ENCODE data around the gene GAK. TPM values are rescaled to one million over a fixed set of nuclear protein-coding genes. Genes with fewer than 3 reads are reported as not detected.

GAK gene
- total and polyA plus RNA-seq, 5 donors from 2014 or later: 37.5 to 254 (median 40.0) TPM

- DNase-seq (no peak), ATAC-seq (ENCODE audit: low read depth in 2 of 2) (no peak)
- Mint-ChIP-seq H3K4me3 (peak overlapping the region in 3 of 4 donors; percentile 70 to 82 (median 74)), H3K36me3 (no peaks in the 10 kb centered on the region), H3K4me1 (peaks cover 0 to 15% (median 2%) of the 10 kb centered on the region in 4 donors), H3K27me3 (no peaks in the 10 kb centered on the region), H3K27ac (no peak overlapping the region), H3K9me3 (no peaks in the 10 kb centered on the region)
- peak overlapping the region; percentile 41 for H3K4me3 ChIP-seq (ENCODE audit: low read depth, low read length)
- no peak overlapping the region for H3K27ac ChIP-seq (ENCODE audit: insufficient read depth, low read length, poor library complexity, severe bottlenecking)
- H3K9me3 ChIP-seq (ENCODE audit: control insufficient read depth in 2 of 2, low read length in 2 of 2): no peaks in the 10 kb centered on the region
- H3K27me3 ChIP-seq (ENCODE audit: control insufficient read depth, insufficient read depth, low read length): no peaks in the 10 kb centered on the region
- no peaks in the 10 kb centered on the region for H3K36me3 ChIP-seq (ENCODE audit: control insufficient read depth, insufficient read depth, low read length)
- peaks cover 22% of the 10 kb centered on the region for H3K4me1 ChIP-seq (ENCODE audit: control insufficient read depth, insufficient read depth, low read length, poor library complexity, severe bottlenecking)
These were observed 39.8 kb upstream of the GAK start for GRCh38 chr4:971666-972500.

GRCh38 chr4:970854-971520 lies 38.9 kb upstream of the GAK start:
- no peaks in the 10 kb centered on the region for H3K36me3 Mint-ChIP-seq
- Histone ChIP-seq H3K4me3 (ENCODE audit: low read depth, low read length) (no peak overlapping the region), H3K36me3 (ENCODE audit: control insufficient read depth, insufficient read depth, low read length) (no peaks in the 10 kb centered on the region), H3K9me3 (ENCODE audit: control insufficient read depth in 2 of 2, low read length in 2 of 2) (no peaks in the 10 kb centered on the region), H3K4me1 (ENCODE audit: control insufficient read depth, insufficient read depth, low read length, poor library complexity, severe bottlenecking) (peaks cover 22% of the 10 kb centered on the region), H3K27me3 (ENCODE audit: control insufficient read depth, insufficient read depth, low read length) (no peaks in the 10 kb centered on the region), H3K27ac (ENCODE audit: insufficient read depth, low read length, poor library complexity, severe bottlenecking) (no peak overlapping the region)
- peaks cover 0 to under 1% (median 0%) of the 10 kb centered on the region in 7 donors for H3K9me3 Mint-ChIP-seq
- H3K4me3 Mint-ChIP-seq: peak overlapping the region; percentile 36 to 82 (median 71)
- H3K27ac Mint-ChIP-seq: no peak overlapping the region
- ATAC-seq (ENCODE audit: low read depth in 2 of 2) (no peak), DNase-seq (no peak)
- peaks cover 0 to 15% (median 2%) of the 10 kb centered on the region in 4 donors for H3K4me1 Mint-ChIP-seq
- no peaks in the 10 kb centered on the region for H3K27me3 Mint-ChIP-seq

- H3K27ac Mint-ChIP-seq: no peak overlapping the region
- peak in 1 of 3 donors; percentile 37 for DNase-seq
- H3K4me1 ChIP-seq (ENCODE audit: control insufficient read depth, insufficient read depth, low read length, poor library complexity, severe bottlenecking): peaks cover 22% of the 10 kb centered on the region
- H3K4me1 Mint-ChIP-seq: peaks cover 0 to 15% (median 2%) of the 10 kb centered on the region in 4 donors
- H3K27me3 ChIP-seq (ENCODE audit: control insufficient read depth, insufficient read depth, low read length): no peaks in the 10 kb centered on the region
- no peaks in the 10 kb centered on the region for H3K27me3 Mint-ChIP-seq
- H3K4me3 ChIP-seq (ENCODE audit: low read depth, low read length): no peak overlapping the region
- no peaks in the 10 kb centered on the region for H3K36me3 Mint-ChIP-seq
- no peaks in the 10 kb centered on the region for H3K36me3 ChIP-seq (ENCODE audit: control insufficient read depth, insufficient read depth, low read length)
- H3K9me3 ChIP-seq (ENCODE audit: control insufficient read depth in 2 of 2, low read length in 2 of 2): no peaks in the 10 kb centered on the region
- H3K27ac ChIP-seq (ENCODE audit: insufficient read depth, low read length, poor library complexity, severe bottlenecking): no peak overlapping the region
- H3K9me3 Mint-ChIP-seq: peaks cover 0 to 1% (median 0%) of the 10 kb centered on the region in 7 donors
- no peak for ATAC-seq (ENCODE audit: low read depth in 2 of 2)
- peak overlapping the region in 3 of 4 donors; percentile 29 to 68 (median 54) for H3K4me3 Mint-ChIP-seq
These were observed 38.1 kb upstream of the GAK start for GRCh38 chr4:970046-970745.

- DNase-seq (no peak), ATAC-seq (ENCODE audit: low read depth in 2 of 2) (no peak)
- H3K9me3 Mint-ChIP-seq: peaks cover 0 to 1% (median 0%) of the 10 kb centered on the region in 7 donors
- H3K27me3 Mint-ChIP-seq: no peaks in the 10 kb centered on the region
- H3K9me3 ChIP-seq (ENCODE audit: control insufficient read depth in 2 of 2, low read length in 2 of 2): no peaks in the 10 kb centered on the region
- no peaks in the 10 kb centered on the region for H3K27me3 ChIP-seq (ENCODE audit: control insufficient read depth, insufficient read depth, low read length)
- H3K27ac ChIP-seq (ENCODE audit: insufficient read depth, low read length, poor library complexity, severe bottlenecking): no peak overlapping the region
- H3K4me3 Mint-ChIP-seq: no peak overlapping the region
- no peaks in the 10 kb centered on the region for H3K36me3 ChIP-seq (ENCODE audit: control insufficient read depth, insufficient read depth, low read length)
- H3K4me3 ChIP-seq (ENCODE audit: low read depth, low read length): no peak overlapping the region
- H3K27ac Mint-ChIP-seq: no peak overlapping the region
- peaks cover 0 to 15% (median 2%) of the 10 kb centered on the region in 4 donors for H3K4me1 Mint-ChIP-seq
- no peaks in the 10 kb centered on the region for H3K36me3 Mint-ChIP-seq
- peaks cover 19% of the 10 kb centered on the region for H3K4me1 ChIP-seq (ENCODE audit: control insufficient read depth, insufficient read depth, low read length, poor library complexity, severe bottlenecking)
These were observed 36.7 kb upstream of the GAK start for GRCh38 chr4:968621-969394.

- Histone ChIP-seq H3K9me3 (ENCODE audit: control insufficient read depth in 2 of 2, low read length in 2 of 2) (no peaks in the 10 kb centered on the region), H3K27me3 (ENCODE audit: control insufficient read depth, insufficient read depth, low read length) (no peaks in the 10 kb centered on the region), H3K36me3 (ENCODE audit: control insufficient read depth, insufficient read depth, low read length) (no peaks in the 10 kb centered on the region), H3K27ac (ENCODE audit: insufficient read depth, low read length, poor library complexity, severe bottlenecking) (no peak overlapping the region), H3K4me1 (ENCODE audit: control insufficient read depth, insufficient read depth, low read length, poor library complexity, severe bottlenecking) (peaks cover 16% of the 10 kb centered on the region), H3K4me3 (ENCODE audit: low read depth, low read length) (no peak overlapping the region)
- Mint-ChIP-seq H3K27ac (no peak overlapping the region), H3K4me3 (no peak overlapping the region), H3K4me1 (peaks cover 0 to 15% (median 2%) of the 10 kb centered on the region in 4 donors), H3K9me3 (peaks cover 0 to 1% (median 0%) of the 10 kb centered on the region in 7 donors), H3K27me3 (no peaks in the 10 kb centered on the region), H3K36me3 (no peaks in the 10 kb centered on the region)
- ATAC-seq (ENCODE audit: low read depth in 2 of 2): no peak
- DNase-seq: no peak
These were observed 36.1 kb upstream of the GAK start for GRCh38 chr4:968221-968620.

- peaks cover 11% of the 10 kb centered on the region for H3K4me1 ChIP-seq (ENCODE audit: control insufficient read depth, insufficient read depth, low read length, poor library complexity, severe bottlenecking)
- H3K36me3 ChIP-seq (ENCODE audit: control insufficient read depth, insufficient read depth, low read length): no peaks in the 10 kb centered on the region
- DNase-seq (no peak), ATAC-seq (ENCODE audit: low read depth in 2 of 2) (no peak)
- H3K27me3 ChIP-seq (ENCODE audit: control insufficient read depth, insufficient read depth, low read length): no peaks in the 10 kb centered on the region
- Mint-ChIP-seq H3K4me3 (no peak overlapping the region), H3K27ac (no peak overlapping the region), H3K4me1 (peaks cover 0 to 15% (median 2%) of the 10 kb centered on the region in 4 donors), H3K27me3 (no peaks in the 10 kb centered on the region), H3K9me3 (peaks cover 0 to 1% (median 0%) of the 10 kb centered on the region in 7 donors), H3K36me3 (no peaks in the 10 kb centered on the region)
- no peak overlapping the region for H3K4me3 ChIP-seq (ENCODE audit: low read depth, low read length)
- no peaks in the 10 kb centered on the region for H3K9me3 ChIP-seq (ENCODE audit: control insufficient read depth in 2 of 2, low read length in 2 of 2)
- no peak overlapping the region for H3K27ac ChIP-seq (ENCODE audit: insufficient read depth, low read length, poor library complexity, severe bottlenecking)
These were observed 35.3 kb upstream of the GAK start for GRCh38 chr4:967113-968104.
